ENCODE data around the gene TFR2. TPM values are rescaled to one million over a fixed set of nuclear protein-coding genes. Genes with fewer than 3 reads are reported as not detected.

The TFR2 gene
- total RNA-seq, 4 donors from 2014 or later: 0.38 to 1.1 (median 0.84) TPM

- 12 to 33% methylated on average over 8 to 15 of the region's 68 CpGs for whole genome bisulfite sequencing, 2 donors
- H3K27me3 ChIP-seq: no peaks in the 10 kb centered on the region
- DNase-seq: no peak
- H3K4me3 ChIP-seq: peak overlapping the region; percentile 48 to 93 (median 68)
- no peaks in the 10 kb centered on the region for H3K9me3 ChIP-seq
- H3K27ac ChIP-seq: peak overlapping the region; percentile 73 to 92 (median 88)
- intact Hi-C loops (cut with DNase I): no loop called here
- peaks cover 19 to 51% (median 28%) of the 10 kb centered on the region in 3 donors for H3K4me1 ChIP-seq
- TF ChIP-seq CTCF (IDR thresholded peaks at IDR 0.05): no peak
- peak in 1 of 4 donors; percentile 18 for TF ChIP-seq POLR2A (IDR thresholded peaks at IDR 0.05)
- no peaks in the 10 kb centered on the region for H3K36me3 ChIP-seq
Observed at GRCh38 chr7:100604976-100605911, 36.1 kb downstream of the TFR2 start.

- no peak for DNase-seq
- WGBS, 2 donors: 1% methylated on average over 22 to 30 of the region's 70 CpGs
Observed at GRCh38 chr7:100604028-100604975, 37.0 kb downstream of the TFR2 start.

GRCh38 chr7:100603726-100604027 is 37.7 kb downstream of the TFR2 start:
- peak overlapping the region; percentile 73 to 92 (median 88) for H3K27ac ChIP-seq
- H3K36me3 ChIP-seq: no peaks in the 10 kb centered on the region
- H3K4me3 ChIP-seq: peak overlapping the region; percentile 48 to 93 (median 68)
- H3K27me3 ChIP-seq: no peaks in the 10 kb centered on the region
- H3K4me1 ChIP-seq: peaks cover 19 to 51% (median 28%) of the 10 kb centered on the region in 3 donors
- WGBS, 2 donors: 21 to 24% methylated on average over 2 to 4 of the region's 10 CpGs
- DNase-seq: no peak
- intact Hi-C loops (cut with DNase I): no loop called here
- no peaks in the 10 kb centered on the region for H3K9me3 ChIP-seq
- TF ChIP-seq POLR2A (IDR thresholded peaks at IDR 0.05) (no peak), CTCF (IDR thresholded peaks at IDR 0.05) (no peak)

More at GRCh38 chr7:100604028-100604975, 37.0 kb downstream of the TFR2 start:
- peak in 1 of 4 donors; percentile 59 for TF ChIP-seq POLR2A (IDR thresholded peaks at IDR 0.05)
- TF ChIP-seq CTCF (IDR thresholded peaks at IDR 0.05): peak; percentile 25 to 55 (median 42)
- intact Hi-C loops (cut with DNase I): no loop called here
- H3K9me3 ChIP-seq: no peaks in the 10 kb centered on the region
- peak overlapping the region; percentile 48 to 93 (median 68) for H3K4me3 ChIP-seq
- H3K36me3 ChIP-seq: no peaks in the 10 kb centered on the region
- H3K4me1 ChIP-seq: peaks cover 19 to 51% (median 28%) of the 10 kb centered on the region in 3 donors
- H3K27me3 ChIP-seq: no peaks in the 10 kb centered on the region
- H3K27ac ChIP-seq: peak overlapping the region; percentile 73 to 92 (median 88)

GRCh38 chr7:100602889-100603725 is 38.2 kb downstream of the TFR2 start:
- intact Hi-C loops (cut with DNase I): no loop called here
- H3K4me3 ChIP-seq: peak overlapping the region in 3 of 4 donors; percentile 65 to 93 (median 71)
- DNase-seq: no peak

More at GRCh38 chr7:100602889-100603725, 38.2 kb downstream of the TFR2 start:
- Histone ChIP-seq H3K36me3 (no peaks in the 10 kb centered on the region), H3K27ac (peak overlapping the region; percentile 73 to 92 (median 88)), H3K9me3 (no peaks in the 10 kb centered on the region), H3K27me3 (no peaks in the 10 kb centered on the region), H3K4me1 (peaks cover 19 to 51% (median 28%) of the 10 kb centered on the region in 3 donors)
- TF ChIP-seq CTCF (IDR thresholded peaks at IDR 0.05) (no peak), POLR2A (IDR thresholded peaks at IDR 0.05) (no peak)
- 36 to 62% methylated on average over 9 to 11 of the region's 21 CpGs for WGBS, 2 donors

All from esophagus squamous epithelium (tissue), 5 donors.